Measurements from ENCODE around the gene MAP1LC3B.

MAP1LC3B gene

DNA sequence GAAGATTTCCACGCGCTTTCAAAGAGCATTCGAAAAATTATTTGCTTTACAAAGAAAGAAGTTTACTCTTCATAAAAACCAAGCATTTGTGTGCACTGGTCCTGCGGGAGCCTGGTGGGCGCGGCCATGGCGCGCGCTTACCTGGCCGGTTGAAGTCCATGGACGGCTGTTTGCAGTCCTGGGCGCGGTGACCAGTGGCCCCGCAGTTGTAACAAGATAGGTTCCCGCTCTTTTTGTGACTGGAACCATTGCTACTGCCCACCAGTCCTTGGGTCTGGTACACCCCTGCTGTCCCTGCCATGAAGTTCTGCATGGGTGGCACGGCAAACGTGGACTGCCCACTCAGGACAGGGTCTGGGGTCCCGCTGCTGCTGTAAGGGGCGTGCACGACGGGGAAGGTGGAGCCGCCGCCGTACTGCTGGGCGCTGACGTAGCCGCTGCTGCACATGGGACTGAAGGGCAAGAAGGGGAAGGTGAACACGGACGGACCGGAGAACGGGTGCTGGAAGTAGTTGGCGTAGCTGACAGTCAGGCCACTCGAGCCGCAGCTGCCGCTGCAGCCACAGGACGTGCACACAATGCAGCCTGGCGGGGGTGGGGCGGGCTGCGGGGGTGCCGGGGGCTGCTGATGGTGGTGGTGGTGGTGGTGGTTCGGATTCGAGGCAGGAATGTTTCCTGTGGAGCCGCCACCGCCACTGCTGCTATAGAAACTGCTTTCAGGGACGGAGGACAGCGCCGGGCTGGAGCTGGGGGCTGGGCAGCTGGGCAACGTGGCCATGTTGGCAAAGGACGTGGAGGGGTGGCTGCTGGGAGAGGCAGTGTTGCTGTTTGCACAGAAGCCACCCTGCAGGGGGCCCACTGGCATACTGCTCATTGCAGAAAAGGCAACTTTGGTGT, 19.5 kb downstream of the MAP1LC3B start:
- no peak for DNase-seq

- DNase-seq = no peak
These were observed 20.3 kb downstream of the MAP1LC3B start for GRCh38 chr16:87412371-87412995.

- DNase-seq = no peak
These were observed 20.9 kb downstream of the MAP1LC3B start for GRCh38 chr16:87412996-87413421.

GRCh38 chr16:87414251-87414680, 22.1 kb downstream of the MAP1LC3B start:
- DNase-seq = no peak

GRCh38 chr16:87415441-87415840, 23.3 kb downstream of the MAP1LC3B start:
- DNase-seq = no peak

DNA sequence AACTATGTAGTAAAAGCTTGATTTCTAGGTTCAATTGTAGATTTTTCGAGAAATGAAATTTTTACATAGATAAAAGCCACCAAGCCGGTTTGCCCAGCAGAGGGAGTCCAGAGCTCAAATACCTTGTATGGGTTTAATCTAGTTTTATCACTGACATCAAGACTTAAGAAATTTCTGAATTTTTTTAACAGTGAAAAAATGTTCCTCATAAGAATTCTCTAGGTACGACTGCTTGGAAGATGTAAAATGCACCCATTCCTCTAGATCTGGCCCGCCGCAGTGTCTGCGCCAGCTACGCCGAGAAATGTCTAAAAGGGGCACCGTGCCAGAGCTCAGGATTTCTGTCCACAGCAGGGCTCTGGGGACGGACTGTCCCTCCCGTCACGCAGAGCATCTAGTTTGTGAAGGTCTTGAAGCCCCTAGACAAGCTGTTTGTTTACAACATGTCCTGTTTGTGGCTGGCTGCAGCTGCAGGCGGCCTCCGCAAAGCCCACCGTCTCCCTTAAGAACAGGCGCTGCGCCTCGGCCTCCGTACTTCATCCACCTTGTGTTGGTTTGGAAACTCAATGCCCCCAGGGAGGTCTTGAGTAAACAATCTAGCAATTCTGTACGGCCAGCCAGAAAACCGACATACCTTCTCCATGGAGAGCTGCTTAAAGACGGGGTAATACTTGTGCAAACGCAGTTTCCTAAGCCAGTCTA, 24.8 kb downstream of the MAP1LC3B start:
- DNase-seq = no peak

GRCh38 chr16:87417528-87417910, 25.4 kb downstream of the MAP1LC3B start:
- DNase-seq = no peak

- DNase-seq = no peak
These were observed 26.1 kb downstream of the MAP1LC3B start for GRCh38 chr16:87418216-87418615.

GRCh38 chr16:87418644-87419043, 26.5 kb downstream of the MAP1LC3B start:
- no peak for DNase-seq

- DNase-seq = no peak
These were observed 28.2 kb downstream of the MAP1LC3B start for GRCh38 chr16:87420026-87421002.

GRCh38 chr16:87421003-87421912, 29.1 kb downstream of the MAP1LC3B start:
- DNase-seq = no peak

DNA sequence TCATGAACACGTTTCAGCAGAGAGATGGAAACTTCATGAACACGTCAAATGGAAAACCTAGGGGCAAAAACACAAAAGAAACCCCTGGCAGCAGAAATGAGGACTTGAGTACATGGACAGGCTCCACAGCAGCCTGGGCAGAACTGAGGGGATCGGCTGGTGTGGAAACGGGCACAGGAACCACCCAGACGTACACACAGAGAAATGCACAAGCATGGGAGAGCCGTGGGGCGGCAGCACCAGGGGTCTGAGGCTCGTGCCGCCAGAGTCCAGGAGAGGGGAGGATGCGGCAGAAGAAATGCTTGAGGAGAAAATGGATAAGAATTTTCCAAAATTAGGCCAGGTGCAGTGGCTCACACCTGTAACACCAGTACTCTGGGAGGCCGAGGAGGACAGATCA, 30.0 kb downstream of the MAP1LC3B start:
- no peak for DNase-seq

DNA sequence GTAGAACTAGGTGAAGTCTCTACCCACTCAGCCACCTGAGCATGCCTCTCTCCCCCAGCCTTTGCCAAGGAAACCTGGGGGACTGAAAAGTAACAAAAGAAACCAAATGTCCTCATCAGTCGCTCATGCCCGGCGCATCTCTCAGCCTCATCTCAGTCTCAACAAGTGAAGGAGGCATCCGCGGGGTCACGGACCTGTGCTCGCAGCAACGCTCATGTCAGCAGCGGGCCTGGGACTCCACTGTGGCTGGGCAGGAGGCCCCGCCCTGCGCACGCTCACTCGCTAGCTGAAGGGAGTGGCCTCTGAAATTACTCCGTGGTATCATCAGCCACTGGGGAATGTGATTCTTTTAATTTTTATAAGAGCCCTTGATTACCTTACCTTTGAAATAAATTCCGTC, 31.3 kb downstream of the MAP1LC3B start:
- DNase-seq = no peak

DNA sequence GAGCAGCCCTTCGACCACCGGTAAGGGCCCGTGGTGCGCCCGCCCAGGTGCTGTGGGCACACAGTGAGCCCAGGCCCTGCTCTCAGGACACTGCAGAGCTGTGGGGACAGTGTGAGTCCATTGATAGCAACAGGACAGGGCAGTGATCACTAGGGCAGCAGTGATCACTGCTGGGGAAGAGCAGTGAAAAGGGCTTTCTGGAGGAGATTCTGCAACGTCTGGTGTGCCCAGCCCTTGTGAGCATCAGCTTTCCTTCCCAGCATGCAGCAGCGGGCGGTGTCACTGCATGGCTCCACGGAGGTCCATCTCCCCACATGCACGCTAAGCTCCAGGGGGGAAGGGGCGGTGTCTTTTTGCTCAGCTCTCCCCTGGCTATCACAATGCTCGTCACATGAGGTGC, 32.1 kb downstream of the MAP1LC3B start:
- no peak for DNase-seq

DNA sequence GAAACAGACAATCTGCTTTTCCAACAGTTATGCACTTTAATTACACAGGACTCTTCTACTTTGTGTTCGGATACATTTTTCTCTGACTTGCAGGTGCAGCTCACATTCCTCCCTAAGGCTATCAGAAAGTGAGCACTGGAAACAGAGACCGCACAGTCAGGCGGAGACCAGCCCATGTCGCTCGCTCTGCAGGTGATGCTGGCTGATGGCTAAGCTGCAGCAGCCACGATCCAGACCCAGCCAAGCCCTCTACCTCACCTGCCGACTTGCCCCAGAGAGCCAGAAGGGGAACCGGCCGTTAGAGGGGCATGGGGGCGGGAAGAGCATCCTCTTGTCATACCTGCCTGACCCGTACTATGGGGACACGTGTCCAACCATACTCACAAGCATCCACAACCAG, 33.8 kb downstream of the MAP1LC3B start:
- DNase-seq = no peak

DNA sequence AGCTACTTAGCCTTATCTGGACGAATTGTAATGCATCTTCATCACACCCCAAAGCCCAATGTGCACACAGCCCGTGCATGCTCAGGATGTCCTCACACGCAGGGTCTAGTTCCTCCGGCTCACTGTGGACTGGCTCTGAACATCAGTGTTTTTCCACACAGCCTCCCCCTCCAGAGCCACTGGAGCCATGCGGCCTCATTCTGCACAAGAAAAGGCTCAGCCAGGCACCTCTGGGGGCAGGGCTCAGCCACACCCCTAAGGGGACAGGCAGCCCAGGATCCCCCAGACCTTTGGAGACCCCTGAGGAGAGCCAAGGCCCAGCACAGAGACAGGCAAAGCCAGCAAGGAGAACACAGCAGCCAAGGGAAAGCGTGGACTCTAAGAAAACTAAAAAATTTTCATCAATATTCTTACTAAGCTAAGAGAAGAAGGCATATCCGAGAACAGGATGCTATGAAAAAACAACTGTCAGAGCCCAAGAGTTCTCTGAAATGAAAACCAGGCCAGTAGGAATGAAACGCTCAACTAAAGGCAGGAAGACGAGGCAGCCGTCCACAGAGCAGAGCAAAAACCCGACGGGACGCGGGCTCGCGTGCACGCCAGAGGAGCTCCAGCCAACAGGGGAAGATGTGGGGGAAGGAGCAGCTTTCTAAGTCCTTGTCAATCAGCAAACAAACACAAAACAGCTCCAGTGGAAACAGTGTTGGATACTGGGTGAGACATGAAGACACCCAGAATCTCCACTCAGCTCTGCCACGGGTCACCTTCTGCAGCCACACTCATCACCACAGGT, 34.5 kb downstream of the MAP1LC3B start:
- no peak for DNase-seq

- no peak for DNase-seq
These were observed 39.8 kb downstream of the MAP1LC3B start for GRCh38 chr16:87431926-87432325.

DNA sequence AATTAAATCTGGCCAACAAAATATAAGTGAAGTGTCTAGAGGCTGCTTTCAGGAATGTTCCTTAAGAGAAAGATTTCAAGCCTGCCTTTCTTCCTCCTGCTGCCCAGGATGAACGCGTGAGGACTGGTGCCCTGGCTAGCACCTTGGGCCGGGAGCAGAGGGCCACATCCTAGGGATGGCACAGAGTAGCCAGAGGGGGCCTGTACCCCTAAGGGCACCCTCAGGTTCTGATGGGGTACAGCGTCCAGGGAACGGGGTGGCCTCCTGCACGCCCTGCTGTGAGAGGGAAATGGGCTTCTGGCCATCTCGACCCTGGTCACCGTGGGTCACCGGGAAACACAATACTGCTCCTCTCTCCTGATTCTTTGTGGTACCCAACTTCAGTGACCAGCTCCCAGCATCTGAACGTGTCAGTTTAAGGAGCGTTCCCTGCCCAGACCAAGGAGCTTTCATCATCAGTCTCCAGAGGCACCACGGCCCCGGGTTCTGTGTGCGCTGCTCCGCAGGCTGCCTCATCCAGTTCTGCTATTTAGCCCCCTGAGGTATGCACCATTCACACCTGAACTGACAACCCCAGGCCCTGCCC, 40.3 kb downstream of the MAP1LC3B start:
- DNase-seq = no peak

DNA sequence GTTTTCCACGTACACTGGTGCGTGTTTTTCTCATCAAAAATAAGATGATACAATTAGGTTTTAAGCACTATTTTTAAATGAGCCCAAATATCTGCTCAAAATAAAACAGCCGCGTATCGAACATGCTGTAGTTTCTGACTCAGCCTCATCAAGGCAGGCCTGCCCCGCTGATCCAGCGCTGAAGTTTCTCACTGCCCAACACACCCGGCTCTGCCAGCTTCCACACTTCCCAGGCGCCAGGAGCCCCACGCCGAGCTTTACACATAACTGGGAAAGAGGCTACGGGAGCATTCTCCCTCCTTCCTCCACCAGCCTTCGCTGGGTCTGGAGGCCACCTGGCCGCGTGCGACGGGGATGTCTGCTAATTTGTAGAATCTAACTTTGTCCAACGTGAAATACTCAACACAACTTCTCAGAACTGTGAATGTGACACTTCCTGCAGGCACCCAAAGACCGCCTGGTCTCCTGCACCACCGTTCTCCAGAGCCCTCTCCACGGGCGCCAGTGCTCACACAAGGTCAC, 42.1 kb downstream of the MAP1LC3B start:
- no peak for DNase-seq

All from NCI-H446 (cell line).